KOPT-K1 (cell line): ENCODE data around the gene ALMS1.

Source experiments
- H3K27ac ChIP-seq: fragments of 200-600 bp; sonication (generic); 2 replicates; pipeline ENCODE4 v1.5.1; 2016; ENCODE audit warnings: antibody characterized with exemption, mild to moderate bottlenecking, low read depth, low read length; ENCODE audit not compliant: poor library complexity, severe bottlenecking
- H3K36me3 ChIP-seq: fragments of 200-600 bp; sonication (generic); 2 replicates; pipeline ENCODE4 v1.5.1; 2017; ENCODE audit warnings: antibody characterized with exemption, mild to moderate bottlenecking, low read length, moderate library complexity; ENCODE audit not compliant: insufficient read depth
- H3K9me3 ChIP-seq: fragments of 200-600 bp; sonication (generic); 2 replicates; pipeline ENCODE4 v1.5.1; 2017; ENCODE audit warnings: antibody characterized with exemption, low read length, mild to moderate bottlenecking; ENCODE audit not compliant: insufficient read depth, poor library complexity, severe bottlenecking

Gene ALMS1

GRCh38 chr2:73374269-73374668 lies 11.4 kb upstream of the ALMS1 start:
- no peak overlapping the region for H3K27ac ChIP-seq
- H3K9me3 ChIP-seq: no peaks in the 10 kb centered on the region
- no peaks in the 10 kb centered on the region for H3K36me3 ChIP-seq

- Histone ChIP-seq H3K36me3 (no peaks in the 10 kb centered on the region), H3K9me3 (no peaks in the 10 kb centered on the region), H3K27ac (no peak overlapping the region)
Measured at GRCh38 chr2:73376681-73377080, 9.0 kb upstream of the ALMS1 start.

GRCh38 chr2:73383036-73383435 lies 2.6 kb upstream of the ALMS1 start:
- Histone ChIP-seq H3K9me3 (no peaks in the 10 kb centered on the region), H3K27ac (no peak overlapping the region), H3K36me3 (no peaks in the 10 kb centered on the region)

DNA sequence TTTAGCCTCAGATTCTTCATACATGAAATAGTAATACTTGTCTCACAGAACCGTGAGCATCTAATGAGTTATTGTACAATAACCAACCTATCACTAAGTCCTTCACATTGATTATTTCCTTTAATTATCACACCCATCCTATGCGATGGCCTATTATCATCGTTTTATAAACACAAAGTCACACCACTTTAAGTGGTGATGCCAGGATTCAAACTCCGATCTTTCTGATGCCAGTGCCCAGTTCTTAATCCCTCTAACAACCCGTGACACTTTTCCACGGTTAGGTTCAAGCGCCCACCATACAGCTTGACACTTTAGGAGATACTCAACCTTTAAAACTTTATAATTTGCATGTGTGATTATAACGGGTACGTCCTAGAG lies 523 bp upstream of the ALMS1 start:
- H3K9me3 ChIP-seq: no peaks in the 10 kb centered on the region
- H3K36me3 ChIP-seq: no peaks in the 10 kb centered on the region
- peak overlapping the region; percentile 62 for H3K27ac ChIP-seq

GRCh38 chr2:73386342-73386868 lies 769 bp downstream of the ALMS1 start:
- H3K9me3 ChIP-seq: no peaks in the 10 kb centered on the region
- H3K36me3 ChIP-seq: no peaks in the 10 kb centered on the region
- peak overlapping the region; percentile 83 for H3K27ac ChIP-seq

DNA sequence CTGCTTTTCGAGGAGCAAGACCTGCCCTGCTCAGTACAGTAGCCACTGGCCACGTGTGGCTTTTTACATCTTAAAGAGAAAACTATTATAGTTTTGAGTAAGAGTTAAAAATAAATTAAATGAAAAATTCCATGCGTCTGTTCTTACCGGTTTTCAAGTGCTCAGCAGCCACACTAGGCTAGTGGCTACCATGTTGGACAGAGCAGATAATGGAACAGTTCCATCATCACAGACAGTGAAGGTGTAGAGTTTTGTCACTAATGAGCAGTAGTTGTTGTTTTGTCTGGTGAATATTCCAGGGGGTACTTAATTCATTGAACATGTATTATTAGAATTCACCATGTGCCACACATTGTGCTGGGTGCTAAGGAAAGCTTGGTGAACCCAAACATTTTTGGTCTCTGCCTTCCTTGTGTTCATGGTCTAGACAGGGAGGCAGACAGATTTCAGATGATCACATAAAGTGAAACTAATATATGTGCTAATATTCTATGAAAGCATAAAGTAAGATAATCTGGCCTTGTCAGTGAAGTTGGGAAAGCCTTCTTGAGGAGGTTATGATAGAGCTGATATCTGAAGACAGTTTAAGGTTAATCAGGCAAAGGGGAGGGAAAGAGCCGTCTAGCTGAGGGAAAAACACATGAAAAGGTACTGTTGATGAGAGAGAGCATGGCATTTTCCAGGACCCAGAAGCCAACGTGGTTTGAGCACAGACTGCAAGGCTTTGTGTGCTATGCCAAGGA lies 1.4 kb downstream of the ALMS1 start:
- Histone ChIP-seq H3K9me3 (no peaks in the 10 kb centered on the region), H3K27ac (peak overlapping the region; percentile 83)

DNA sequence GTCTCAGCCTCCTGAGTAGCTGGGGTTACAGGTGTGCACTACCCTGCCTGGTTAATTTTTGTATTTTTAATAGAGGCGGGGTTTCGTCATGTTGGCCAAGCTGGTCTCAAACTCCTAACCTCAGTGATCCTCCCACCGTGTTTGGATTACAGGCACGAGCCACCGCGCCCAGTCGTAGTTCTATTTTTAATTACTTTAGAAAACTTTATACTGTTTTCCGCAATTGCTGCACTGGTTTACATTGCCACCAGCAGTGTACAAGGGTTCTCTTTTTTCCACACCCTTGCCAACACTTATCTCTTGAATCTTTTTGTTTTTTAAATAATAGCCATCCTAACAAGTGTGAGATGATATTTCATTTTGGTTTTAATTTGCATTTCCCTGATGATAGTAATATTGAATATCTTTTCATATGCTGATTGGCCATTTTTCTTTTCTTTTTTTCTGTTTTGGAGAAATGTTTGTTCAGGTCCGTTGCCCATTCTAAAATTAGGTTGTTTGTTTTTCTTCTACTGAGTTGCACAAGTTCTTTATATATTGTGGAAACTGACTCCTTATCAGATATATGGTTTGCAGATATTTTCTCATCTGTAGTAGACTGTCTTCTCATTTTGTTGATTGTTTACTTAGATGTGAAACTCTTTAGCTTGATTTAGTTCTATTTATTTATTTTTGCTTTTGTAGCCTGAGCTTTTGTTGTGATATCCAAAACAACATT lies 16.9 kb downstream of the ALMS1 start:
- Histone ChIP-seq H3K27ac (no peak overlapping the region), H3K36me3 (peaks cover 38% of the 10 kb centered on the region), H3K9me3 (peaks cover 56% of the 10 kb centered on the region)

More for the DNA sequence above, 1.4 kb downstream of the ALMS1 start:
- no peaks in the 10 kb centered on the region for H3K36me3 ChIP-seq

DNA sequence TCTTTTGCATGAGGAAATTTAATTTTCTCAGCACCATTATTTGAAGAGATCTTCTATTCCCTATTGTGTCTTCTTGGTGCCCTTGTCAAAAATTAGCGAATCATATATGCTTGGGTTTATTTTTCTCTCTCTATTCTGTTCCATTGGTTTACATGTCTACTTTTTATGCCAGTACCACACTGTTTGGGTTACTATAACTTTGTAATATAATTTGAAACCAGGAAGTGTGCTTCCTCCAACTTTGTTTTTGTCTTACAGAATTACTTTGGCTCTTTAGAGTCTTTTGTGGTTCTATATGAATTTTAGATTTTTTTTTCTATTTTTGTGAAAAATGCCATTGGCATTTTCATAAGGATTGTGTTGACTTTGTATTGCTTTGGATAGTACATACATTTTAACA lies 17.6 kb downstream of the ALMS1 start:
- Histone ChIP-seq H3K9me3 (peaks cover 51% of the 10 kb centered on the region), H3K36me3 (peaks cover 38% of the 10 kb centered on the region), H3K27ac (no peak overlapping the region)

GRCh38 chr2:73404409-73404808 lies 18.8 kb downstream of the ALMS1 start:
- H3K36me3 ChIP-seq: peaks cover 32% of the 10 kb centered on the region
- peaks cover 39% of the 10 kb centered on the region for H3K9me3 ChIP-seq
- no peak overlapping the region for H3K27ac ChIP-seq

DNA sequence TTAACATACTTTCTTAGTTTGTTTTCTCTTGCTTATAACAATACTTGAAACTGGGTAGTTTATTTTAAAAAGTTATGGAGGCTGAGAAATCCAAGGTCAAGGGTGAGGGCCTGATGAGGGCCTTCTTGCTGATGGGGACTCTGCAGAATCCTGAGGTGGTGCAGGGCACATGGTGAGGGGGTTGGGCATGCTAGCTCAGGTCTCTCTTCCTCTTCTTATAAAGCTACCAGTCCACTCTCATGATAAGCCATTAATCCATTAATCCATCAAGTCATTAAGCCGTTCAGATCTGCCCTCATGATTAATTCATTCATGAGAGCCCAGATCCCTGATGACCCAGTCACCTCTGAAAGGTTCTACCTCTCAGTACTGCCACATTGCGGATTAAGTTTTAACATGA lies 21.4 kb downstream of the ALMS1 start:
- peaks cover 22% of the 10 kb centered on the region for H3K36me3 ChIP-seq

DNA sequence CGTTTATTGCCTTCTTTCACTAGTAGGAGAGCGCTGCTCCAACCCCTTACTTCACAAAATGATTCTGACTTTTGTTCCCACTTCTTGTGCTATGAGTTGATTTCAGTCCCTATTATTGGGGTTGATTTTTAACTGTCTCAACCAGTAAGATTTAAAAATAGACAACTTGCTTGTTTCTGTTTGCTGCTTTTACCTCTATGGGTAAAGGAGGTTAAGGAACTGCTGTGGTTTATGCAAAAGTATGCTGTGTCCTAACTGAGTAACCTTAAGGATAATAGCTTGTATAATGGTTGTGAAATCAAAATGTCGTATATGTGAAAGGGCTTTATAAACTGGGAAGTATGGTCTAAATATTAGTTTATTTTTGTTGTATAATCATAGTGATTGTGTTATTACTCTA lies 22.6 kb downstream of the ALMS1 start:
- H3K27ac ChIP-seq: no peak overlapping the region
- peaks cover 21% of the 10 kb centered on the region for H3K9me3 ChIP-seq
- peaks cover 10% of the 10 kb centered on the region; the same call in 1 of the 2 replicates for H3K36me3 ChIP-seq

More for the DNA sequence above, 21.4 kb downstream of the ALMS1 start:
- Histone ChIP-seq H3K9me3 (peaks cover 33% of the 10 kb centered on the region), H3K27ac (no peak overlapping the region)

GRCh38 chr2:73414696-73415095 lies 29.1 kb downstream of the ALMS1 start:
- peaks cover 8% of the 10 kb centered on the region; the same call in 1 of the 2 replicates for H3K36me3 ChIP-seq
- no peaks in the 10 kb centered on the region for H3K9me3 ChIP-seq
- no peak overlapping the region for H3K27ac ChIP-seq

- H3K27ac ChIP-seq: no peak overlapping the region
- H3K36me3 ChIP-seq: peaks cover 10% of the 10 kb centered on the region
- no peaks in the 10 kb centered on the region for H3K9me3 ChIP-seq
Measured at GRCh38 chr2:73415906-73416305, 30.3 kb downstream of the ALMS1 start.

GRCh38 chr2:73418343-73418742 lies 32.7 kb downstream of the ALMS1 start:
- no peak overlapping the region for H3K27ac ChIP-seq
- H3K36me3 ChIP-seq: peaks cover 27% of the 10 kb centered on the region
- H3K9me3 ChIP-seq: no peaks in the 10 kb centered on the region

GRCh38 chr2:73423913-73424312 lies 38.3 kb downstream of the ALMS1 start:
- peaks cover 67% of the 10 kb centered on the region for H3K36me3 ChIP-seq

More at GRCh38 chr2:73423913-73424312, 38.3 kb downstream of the ALMS1 start:
- no peaks in the 10 kb centered on the region for H3K9me3 ChIP-seq
- H3K27ac ChIP-seq: no peak overlapping the region
